ENCODE measurements around the gene SKA1. TPM values are rescaled to one million over a fixed set of nuclear protein-coding genes. Genes with fewer than 3 reads are reported as not detected.

The SKA1 gene
- total and polyA plus RNA-seq, 2 donors from 2014 or later, result 0.31 TPM; not detected in 1

GRCh38 chr18:50356036-50356945 is 18.6 kb upstream of the SKA1 start:
- H3K9ac ChIP-seq (ENCODE audit: low read length in 3 of 3), result no peak overlapping the region
- DNase-seq (no peak), FAIRE-seq (no peak)
- TF ChIP-seq CTCF (IDR thresholded peaks at IDR 0.05; ENCODE audit: borderline replicate concordance, extremely low read depth, insufficient read depth), result no peak
- no peak overlapping the region for H3K27ac ChIP-seq (ENCODE audit: low read depth in 2 of 2, low read length in 2 of 2)
- no peaks in the 10 kb centered on the region for H3K36me3 ChIP-seq (ENCODE audit: control insufficient read depth in 2 of 3, insufficient read depth in 3 of 3, low read length in 3 of 3)
- no peaks in the 10 kb centered on the region for H3K4me1 ChIP-seq (ENCODE audit: control insufficient read depth in 2 of 3, insufficient read depth in 2 of 3, low read depth in 1 of 3, low read length in 3 of 3)
- no peaks in the 10 kb centered on the region for H3K27me3 ChIP-seq (ENCODE audit: control insufficient read depth, insufficient read depth, low read length)
- intact Hi-C loops (cut with DNase I), result no loop called here
- no peaks in the 10 kb centered on the region for H3K9me3 ChIP-seq (ENCODE audit: control insufficient read depth in 2 of 3, insufficient read depth in 1 of 3, low read length in 3 of 3)
- no peak overlapping the region for H3K4me3 ChIP-seq (ENCODE audit: low read length in 3 of 3)

GRCh38 chr18:50358844-50359243 is 16.0 kb upstream of the SKA1 start:
- no peaks in the 10 kb centered on the region for H3K27me3 ChIP-seq (ENCODE audit: control insufficient read depth, insufficient read depth, low read length)
- H3K4me3 ChIP-seq (ENCODE audit: low read length in 3 of 3), result no peak overlapping the region
- no peaks in the 10 kb centered on the region for H3K9me3 ChIP-seq (ENCODE audit: control insufficient read depth in 2 of 3, insufficient read depth in 1 of 3, low read length in 3 of 3)
- FAIRE-seq (no peak), DNase-seq (no peak)
- H3K36me3 ChIP-seq (ENCODE audit: control insufficient read depth in 2 of 3, insufficient read depth in 3 of 3, low read length in 3 of 3), result no peaks in the 10 kb centered on the region
- TF ChIP-seq CTCF (IDR thresholded peaks at IDR 0.05; ENCODE audit: borderline replicate concordance, extremely low read depth, insufficient read depth), result no peak
- no peak overlapping the region for H3K27ac ChIP-seq (ENCODE audit: low read depth in 2 of 2, low read length in 2 of 2)
- intact Hi-C loops (cut with DNase I), result no loop called here
- H3K4me1 ChIP-seq (ENCODE audit: control insufficient read depth in 2 of 3, insufficient read depth in 2 of 3, low read depth in 1 of 3, low read length in 3 of 3), result no peaks in the 10 kb centered on the region
- no peak overlapping the region for H3K9ac ChIP-seq (ENCODE audit: low read length in 3 of 3)

- Histone ChIP-seq H3K9ac (ENCODE audit: low read length in 3 of 3) (no peak overlapping the region), H3K4me1 (ENCODE audit: control insufficient read depth in 2 of 3, insufficient read depth in 2 of 3, low read depth in 1 of 3, low read length in 3 of 3) (no peaks in the 10 kb centered on the region), H3K27me3 (ENCODE audit: control insufficient read depth, insufficient read depth, low read length) (no peaks in the 10 kb centered on the region), H3K36me3 (ENCODE audit: control insufficient read depth in 2 of 3, insufficient read depth in 3 of 3, low read length in 3 of 3) (no peaks in the 10 kb centered on the region), H3K4me3 (ENCODE audit: low read length in 3 of 3) (no peak overlapping the region), H3K27ac (ENCODE audit: low read depth in 2 of 2, low read length in 2 of 2) (no peak overlapping the region), H3K9me3 (ENCODE audit: control insufficient read depth in 2 of 3, insufficient read depth in 1 of 3, low read length in 3 of 3) (no peaks in the 10 kb centered on the region)
- DNase-seq, result no peak
- FAIRE-seq, result no peak
- intact Hi-C loops (cut with DNase I), result no loop called here
- no peak for TF ChIP-seq CTCF (IDR thresholded peaks at IDR 0.05; ENCODE audit: borderline replicate concordance, extremely low read depth, insufficient read depth)
Measured at GRCh38 chr18:50359806-50360205, 15.0 kb upstream of the SKA1 start.

Measured in kidney (tissue), 14 donors.